ENCODE results near the gene KBTBD6.

- TF ChIP-seq CTCF (conservative IDR thresholded peaks at IDR 0.05) (no peak), ZFX (IDR thresholded peaks at IDR 0.05) (no peak)
Measured at GRCh38 chr13:41137241-41137640, 4.6 kb upstream of the KBTBD6 start.
